SK-N-MC (cell line): Measurements from ENCODE around the gene SETD2.

Experiments used
- EZH2 ChIP-seq: fragments of 200-600 bp; sonication (generic); IDR thresholded peaks from one replicate; pipeline ENCODE4 v1.6.1; 2017; ENCODE audit warnings: antibody characterized with exemption
- FOXP2 ChIP-seq: optimal IDR thresholded peaks from 2 replicates; pipeline ENCODE3; 2011; ENCODE audit warnings: mild to moderate bottlenecking, moderate library complexity; ENCODE audit not compliant: insufficient read depth; ENCODE audit errors: extremely low read length, control extremely low read depth
- POLR2AphosphoS5 ChIP-seq: IDR thresholded peaks from 2 replicates; pipeline ENCODE4 v1.6.1; 2012; ENCODE audit warnings: mild to moderate bottlenecking, low read depth, low read length, borderline replicate concordance

GRCh38 chr3:47070770-47071169 lies 93.1 kb downstream of the SETD2 start:
- no peak for TF ChIP-seq EZH2
- no peak for TF ChIP-seq FOXP2
- no peak for TF ChIP-seq POLR2AphosphoS5
